GM19025 (cell line): ENCODE data around the gene COX17.

Source experiments
- ATAC-seq: cut with Tn5 transposase; IDR thresholded peaks from one replicate; pipeline ENCODE4 v1.9.1; 2021; ENCODE audit warnings: mild to moderate bottlenecking, low read depth, moderate library complexity; ENCODE audit not compliant: unreplicated experiment

Gene COX17

GRCh38 chr3:119647171-119647570 lies 30.0 kb downstream of the COX17 start:
- no peak for ATAC-seq

- ATAC-seq = no peak
Observed at GRCh38 chr3:119645813-119646212, 31.4 kb downstream of the COX17 start.

- ATAC-seq = no peak
Observed at GRCh38 chr3:119644481-119644880, 32.7 kb downstream of the COX17 start.

- no peak for ATAC-seq
Observed at GRCh38 chr3:119643528-119643927, 33.7 kb downstream of the COX17 start.

GRCh38 chr3:119642746-119643473 lies 34.3 kb downstream of the COX17 start:
- ATAC-seq = no peak

- no peak for ATAC-seq
Observed at GRCh38 chr3:119641416-119641815, 35.8 kb downstream of the COX17 start.

GRCh38 chr3:119639494-119640350 lies 37.5 kb downstream of the COX17 start:
- no peak for ATAC-seq

GRCh38 chr3:119637679-119638477 lies 39.3 kb downstream of the COX17 start:
- ATAC-seq = peak; percentile 32

GRCh38 chr3:119636891-119637611 lies 40.2 kb downstream of the COX17 start:
- no peak for ATAC-seq

- ATAC-seq = no peak
Observed at GRCh38 chr3:119636249-119636648, 41.0 kb downstream of the COX17 start.

GRCh38 chr3:119635719-119636118 lies 41.5 kb downstream of the COX17 start:
- ATAC-seq = no peak

GRCh38 chr3:119632829-119633228 lies 44.4 kb downstream of the COX17 start:
- ATAC-seq = no peak

- no peak for ATAC-seq
Observed at GRCh38 chr3:119632216-119632615, 45.0 kb downstream of the COX17 start.

GRCh38 chr3:119631516-119631915 lies 45.7 kb downstream of the COX17 start:
- no peak for ATAC-seq

- ATAC-seq = no peak
Observed at GRCh38 chr3:119630880-119631329, 46.3 kb downstream of the COX17 start.

- no peak for ATAC-seq
Observed at GRCh38 chr3:119630128-119630879, 46.9 kb downstream of the COX17 start.

- ATAC-seq = peak; percentile 36
Observed at GRCh38 chr3:119628816-119629445, 48.3 kb downstream of the COX17 start.

- ATAC-seq = peak; percentile 68
Observed at GRCh38 chr3:119628390-119628789, 48.8 kb downstream of the COX17 start.

GRCh38 chr3:119627461-119627860 lies 49.7 kb downstream of the COX17 start:
- ATAC-seq = no peak
